Hepatocyte (in vitro differentiated cells): ENCODE measurements around the gene PPHLN1. TPM values are rescaled to one million over a fixed set of nuclear protein-coding genes. Genes with fewer than 3 reads are reported as not detected.

Source experiments
- DNase-seq: peaks from one replicate; pipeline ENCODE4 v3.0.0-alpha.2; 2016; ENCODE audit warnings: low spot score
- H2AFZ ChIP-seq: fragments of 200-600 bp; sonication (generic); 2 replicates; pipeline ENCODE4 v1.6.0; 2016; ENCODE audit warnings: antibody characterized with exemption, mild to moderate bottlenecking
- H3K27ac ChIP-seq: fragments of 200-600 bp; sonication (generic); 2 replicates; pipeline ENCODE4 v1.5.1; 2016; ENCODE audit warnings: mild to moderate bottlenecking
- H3K27me3 ChIP-seq: fragments of 200-600 bp; sonication (generic); 2 replicates; pipeline ENCODE4 v1.6.1; 2016
- H3K36me3 ChIP-seq: fragments of 200-600 bp; sonication (generic); replicated peaks from 2 replicates; pipeline ENCODE4 v1.5.1; 2016; ENCODE audit warnings: low read depth; ENCODE audit not compliant: insufficient read depth
- H3K4me1 ChIP-seq: fragments of 200-600 bp; sonication (generic); 2 replicates; pipeline ENCODE4 v1.5.1; 2016; ENCODE audit warnings: mild to moderate bottlenecking, moderate library complexity; ENCODE audit not compliant: insufficient read depth
- H3K4me2 ChIP-seq: fragments of 200-600 bp; sonication (generic); 2 replicates; pipeline ENCODE4 v1.6.0; 2016
- H3K4me3 ChIP-seq: fragments of 200-600 bp; sonication (generic); 2 replicates; pipeline ENCODE4 v1.5.1; 2016; ENCODE audit warnings: mild to moderate bottlenecking
- H3K79me2 ChIP-seq: fragments of 200-600 bp; sonication (generic); 2 replicates; pipeline ENCODE4 v1.6.0; 2017; ENCODE audit warnings: mild to moderate bottlenecking
- H3K9me2 ChIP-seq: fragments of 200-600 bp; sonication (generic); replicated peaks from 2 replicates; pipeline ENCODE4 v1.6.0; 2017; ENCODE audit warnings: mild to moderate bottlenecking; ENCODE audit not compliant: insufficient read depth
- H3K9me3 ChIP-seq: fragments of 200-600 bp; sonication (generic); 2 replicates; pipeline ENCODE4 v1.5.1; 2016; ENCODE audit warnings: low read depth, mild to moderate bottlenecking
- H4K20me1 ChIP-seq: fragments of 200-600 bp; sonication (generic); 2 replicates; pipeline ENCODE4 v1.6.0; 2016; ENCODE audit warnings: mild to moderate bottlenecking; ENCODE audit not compliant: insufficient read depth, poor library complexity, severe bottlenecking
- CTCF ChIP-seq: fragments of 200-600 bp; sonication (generic); IDR thresholded peaks from 2 replicates; pipeline ENCODE4 v1.5.1; 2016; ENCODE audit warnings: antibody characterized with exemption, mild to moderate bottlenecking; ENCODE audit not compliant: poor library complexity
- EZH2 ChIP-seq: fragments of 200-600 bp; sonication (generic); IDR thresholded peaks from 2 replicates; pipeline ENCODE4 v1.6.1; 2016; ENCODE audit warnings: antibody characterized with exemption, mild to moderate bottlenecking, borderline replicate concordance
- EZH2phosphoT487 ChIP-seq: fragments of 200-600 bp; sonication (generic); IDR thresholded peaks from one replicate; pipeline ENCODE4 v1.6.1; 2018; ENCODE audit warnings: antibody characterized with exemption, mild to moderate bottlenecking, low read depth, moderate library complexity; ENCODE audit not compliant: unreplicated experiment, severe bottlenecking
- WGBS: methylation state at CpG from one replicate; pipeline ENCODE4 v1.1.6; 2016; ENCODE audit warnings: low lambda C conversion rate; ENCODE audit errors: missing lambda C conversion rate; 5-methylcytosine and 5-hydroxymethylcytosine counted together
- polyA plus RNA-seq: library from polyadenylated mRNA; unstranded; fragments of >200 nt; fragmentation: Nextera tagmentation; extraction: Ambion mirVana; gene quantifications from 2 replicates; pipeline ENCODE4 v1.2.1, GENCODE V29; 2016
- total RNA-seq: library from RNA; depleted of rRNA; stranded (reverse); fragments of >200 nt; gene quantifications from 2 replicates; pipeline ENCODE4 v1.2.3, GENCODE V29; 2014

Gene PPHLN1
- total and polyA plus RNA-seq, 2 experiments from 2014 or later = 38.1 to 65.4 TPM

GRCh38 chr12:42447371-42447786, 121.4 kb downstream of the PPHLN1 start:
- no peak for TF ChIP-seq EZH2
- no peak for TF ChIP-seq CTCF
- no peak for TF ChIP-seq EZH2phosphoT487
- H3K4me1 ChIP-seq = no peaks in the 10 kb centered on the region
- no peak for DNase-seq
- no peak overlapping the region for H2AFZ ChIP-seq
- H3K4me2 ChIP-seq = no peak overlapping the region
- no peaks in the 10 kb centered on the region for H3K36me3 ChIP-seq
- no peaks in the 10 kb centered on the region for H3K27me3 ChIP-seq
- H3K9me3 ChIP-seq = no peaks in the 10 kb centered on the region
- no peaks in the 10 kb centered on the region for H3K79me2 ChIP-seq
- no peak overlapping the region for H3K4me3 ChIP-seq
- 91% methylated on average over 3 of the region's 3 CpGs for WGBS
- no peaks in the 10 kb centered on the region for H3K9me2 ChIP-seq
- H3K27ac ChIP-seq = no peak overlapping the region
- no peaks in the 10 kb centered on the region for H4K20me1 ChIP-seq

- Histone ChIP-seq H4K20me1 (no peaks in the 10 kb centered on the region), H3K9me3 (no peaks in the 10 kb centered on the region), H3K27ac (no peak overlapping the region), H3K4me3 (no peak overlapping the region), H3K79me2 (no peaks in the 10 kb centered on the region), H2AFZ (no peak overlapping the region), H3K4me1 (no peaks in the 10 kb centered on the region), H3K27me3 (no peaks in the 10 kb centered on the region), H3K36me3 (no peaks in the 10 kb centered on the region), H3K4me2 (no peak overlapping the region), H3K9me2 (no peaks in the 10 kb centered on the region)
- 96% methylated on average over 9 of the region's 9 CpGs for WGBS
- TF ChIP-seq EZH2 = no peak
- TF ChIP-seq EZH2phosphoT487 = no peak
- TF ChIP-seq CTCF = no peak
- DNase-seq = no peak
These were observed 122.9 kb downstream of the PPHLN1 start for GRCh38 chr12:42448841-42449240.

- 81% methylated on average over 2 of the region's 2 CpGs for WGBS
- H3K4me2 ChIP-seq = no peak overlapping the region
- H3K4me3 ChIP-seq = no peak overlapping the region
- no peaks in the 10 kb centered on the region for H3K79me2 ChIP-seq
- H3K9me3 ChIP-seq = no peaks in the 10 kb centered on the region
- H3K9me2 ChIP-seq = no peaks in the 10 kb centered on the region
- H2AFZ ChIP-seq = no peak overlapping the region
- no peak for DNase-seq
- no peaks in the 10 kb centered on the region for H3K27me3 ChIP-seq
- no peaks in the 10 kb centered on the region for H4K20me1 ChIP-seq
- H3K27ac ChIP-seq = no peak overlapping the region
- no peaks in the 10 kb centered on the region for H3K36me3 ChIP-seq
- no peaks in the 10 kb centered on the region for H3K4me1 ChIP-seq
- no peak for TF ChIP-seq EZH2
- no peak for TF ChIP-seq CTCF
- no peak for TF ChIP-seq EZH2phosphoT487
These were observed 124.3 kb downstream of the PPHLN1 start for GRCh38 chr12:42450248-42450647.

GRCh38 chr12:42458575-42458974, 132.6 kb downstream of the PPHLN1 start:
- Histone ChIP-seq H3K36me3 (no peaks in the 10 kb centered on the region), H3K4me1 (no peaks in the 10 kb centered on the region), H2AFZ (no peak overlapping the region), H3K4me3 (no peak overlapping the region), H3K4me2 (no peak overlapping the region), H3K27ac (no peak overlapping the region), H3K79me2 (peaks cover 12% of the 10 kb centered on the region), H3K27me3 (no peaks in the 10 kb centered on the region), H3K9me3 (no peaks in the 10 kb centered on the region), H4K20me1 (peaks cover 7% of the 10 kb centered on the region), H3K9me2 (no peaks in the 10 kb centered on the region)
- no peak for DNase-seq
- no peak for TF ChIP-seq CTCF
- 89% methylated on average over 2 of the region's 2 CpGs for WGBS
